Effector memory CD4-positive, alpha-beta T cell (primary cell): ENCODE results near the gene SFXN2.
"Not testable (repeated sequence)": the region's sequence is repeated elsewhere in the genome, so short reads cannot be mapped to it uniquely, and the experiment has no call there.

ENCODE experiments used
- DNase-seq, 3 donors: peaks; one replicate each; pipeline ENCODE4 v3.0.0-alpha.2; 2020
- H3K27ac ChIP-seq: 2 replicates; pipeline ENCODE4 v1.7.0; 2013; ENCODE audit warnings: mild to moderate bottlenecking, low read length, moderate library complexity; ENCODE audit not compliant: insufficient read depth, poor library complexity, severe bottlenecking
- H3K27me3 ChIP-seq: replicated peaks from 2 replicates; pipeline ENCODE4 v1.7.0; 2013; ENCODE audit warnings: mild to moderate bottlenecking, low read length; ENCODE audit not compliant: insufficient read depth, control insufficient read depth, poor library complexity, severe bottlenecking
- H3K36me3 ChIP-seq: 2 replicates; pipeline ENCODE4 v1.7.0; 2013; ENCODE audit warnings: mild to moderate bottlenecking, low read length, moderate library complexity; ENCODE audit not compliant: control insufficient read depth, insufficient read depth
- H3K4me1 ChIP-seq: 2 replicates; pipeline ENCODE4 v1.7.0; 2013; ENCODE audit warnings: low read length, mild to moderate bottlenecking; ENCODE audit not compliant: control insufficient read depth, insufficient read depth, poor library complexity, severe bottlenecking
- H3K4me3 ChIP-seq: 2 replicates; pipeline ENCODE4 v1.7.0; 2013; ENCODE audit warnings: low read length, low read depth, mild to moderate bottlenecking; ENCODE audit not compliant: insufficient read depth, poor library complexity, severe bottlenecking
- H3K9me3 ChIP-seq: 2 replicates; pipeline ENCODE4 v1.7.0; 2013; ENCODE audit warnings: mild to moderate bottlenecking, low read length, moderate library complexity; ENCODE audit not compliant: control insufficient read depth

SFXN2 gene

GRCh38 chr10:102732661-102733060 lies 18.2 kb downstream of the SFXN2 start:
- Histone ChIP-seq H3K9me3 (no peaks in the 10 kb centered on the region), H3K27ac (no peak overlapping the region), H3K36me3 (peaks cover 33% of the 10 kb centered on the region), H3K27me3 (no peaks in the 10 kb centered on the region), H3K4me1 (no peaks in the 10 kb centered on the region), H3K4me3 (no peak overlapping the region)
- DNase-seq, result no peak

- no peaks in the 10 kb centered on the region for H3K9me3 ChIP-seq
- H3K27ac ChIP-seq, result no peak overlapping the region
- H3K27me3 ChIP-seq, result no peaks in the 10 kb centered on the region
- no peaks in the 10 kb centered on the region for H3K4me1 ChIP-seq
- peaks cover 23% of the 10 kb centered on the region for H3K36me3 ChIP-seq
- no peak for DNase-seq
- H3K4me3 ChIP-seq, result no peak overlapping the region
Measured at GRCh38 chr10:102735065-102735562, 20.7 kb downstream of the SFXN2 start.

GRCh38 chr10:102738692-102739121 lies 24.3 kb downstream of the SFXN2 start:
- peaks cover 13% of the 10 kb centered on the region for H3K36me3 ChIP-seq
- H3K27ac ChIP-seq, result no peak overlapping the region
- H3K4me1 ChIP-seq, result no peaks in the 10 kb centered on the region
- H3K9me3 ChIP-seq, result no peaks in the 10 kb centered on the region
- DNase-seq, result no peak
- H3K4me3 ChIP-seq, result no peak overlapping the region
- H3K27me3 ChIP-seq, result no peaks in the 10 kb centered on the region

- no peak for DNase-seq
- no peak overlapping the region for H3K4me3 ChIP-seq
- H3K27ac ChIP-seq, result no peak overlapping the region
- H3K9me3 ChIP-seq, result no peaks in the 10 kb centered on the region
- H3K4me1 ChIP-seq, result peaks cover 4% of the 10 kb centered on the region
- no peaks in the 10 kb centered on the region for H3K27me3 ChIP-seq
- peaks cover 9% of the 10 kb centered on the region for H3K36me3 ChIP-seq
Measured at GRCh38 chr10:102740229-102740628, 25.8 kb downstream of the SFXN2 start.

GRCh38 chr10:102741726-102742237 lies 27.3 kb downstream of the SFXN2 start:
- no peak overlapping the region for H3K4me3 ChIP-seq
- H3K4me1 ChIP-seq, result peaks cover 14% of the 10 kb centered on the region
- DNase-seq, result no peak
- H3K9me3 ChIP-seq, result no peaks in the 10 kb centered on the region
- no peaks in the 10 kb centered on the region for H3K27me3 ChIP-seq
- peaks cover 4% of the 10 kb centered on the region for H3K36me3 ChIP-seq
- no peak overlapping the region for H3K27ac ChIP-seq

- not testable (repeated sequence) for H3K4me3 ChIP-seq, H3K27ac ChIP-seq, H3K27me3 ChIP-seq, H3K36me3 ChIP-seq, H3K9me3 ChIP-seq, DNase-seq
- H3K4me1 ChIP-seq, result peaks cover 14% of the 10 kb centered on the region
Measured at GRCh38 chr10:102742313-102742712, 27.9 kb downstream of the SFXN2 start.

- DNase-seq, result no peak
- Histone ChIP-seq H3K27me3 (no peaks in the 10 kb centered on the region), H3K9me3 (no peaks in the 10 kb centered on the region), H3K4me3 (no peak overlapping the region), H3K27ac (no peak overlapping the region), H3K4me1 (peaks cover 14% of the 10 kb centered on the region), H3K36me3 (no peaks in the 10 kb centered on the region)
Measured at GRCh38 chr10:102743078-102743587, 28.7 kb downstream of the SFXN2 start.

GRCh38 chr10:102743588-102744373 lies 29.3 kb downstream of the SFXN2 start, which contains the start of gene WBP1L:
Gene WBP1L, plus strand, starts transcription at chr10:102743948. Its CDS starts 106 bp downstream, at chr10:102744054.
- DNase-seq, result peak; percentile 90 to 95 (median 91)
- Histone ChIP-seq H3K4me3 (peak within 1 kb of the TSS; percentile 76), H3K9me3 (no peaks in the 10 kb centered on the region), H3K27ac (peak within 1 kb of the TSS; percentile 67), H3K27me3 (no peaks in the 10 kb centered on the region), H3K36me3 (no peaks in the 10 kb centered on the region), H3K4me1 (peaks cover 14% of the 10 kb centered on the region)

GRCh38 chr10:102744374-102745051 lies 30.1 kb downstream of the SFXN2 start:
- H3K4me1 ChIP-seq, result peaks cover 14% of the 10 kb centered on the region
- no peak for DNase-seq
- peak overlapping the region; percentile 67 for H3K27ac ChIP-seq
- no peaks in the 10 kb centered on the region for H3K27me3 ChIP-seq
- no peaks in the 10 kb centered on the region for H3K36me3 ChIP-seq
- peak overlapping the region; percentile 76 for H3K4me3 ChIP-seq
- H3K9me3 ChIP-seq, result no peaks in the 10 kb centered on the region
